HCT116 (cell line): Measurements from ENCODE around the gene ZYG11B. TPM values are rescaled to one million over a fixed set of nuclear protein-coding genes. Genes with fewer than 3 reads are reported as not detected.

ENCODE experiments used
- ATAC-seq: fragments of 200-7000 bp; cut with Tn5 transposase; 2 replicates; pipeline ENCODE4 v1.9.1; 2020; ENCODE audit warnings: mild to moderate bottlenecking, moderate library complexity
- BruUV-seq: library from RNA; stranded (reverse); fragments of 400-500 nt; replicated peaks from 2 replicates; lab custom pipeline; 2021; lab: Mats Ljungman, UMichigan
- CTCF ChIA-PET: fragments of 300-600 bp; sonication (Branson Sonifier 250); formaldehyde crosslinking; loops from one replicate; lab custom pipeline; 2021; ENCODE audit warnings: antibody characterized with exemption; lab: Charles Lee
- POLR2A ChIA-PET: fragments of 300-600, 350-600 bp; sonication (Branson Sonifier 250); formaldehyde crosslinking; loops from one replicate; lab custom pipeline; 2021; ENCODE audit warnings: antibody characterized with exemption; lab: Charles Lee
- RAD21 ChIA-PET, 2 experiments: fragments of 300-600 bp; sonication (Branson Sonifier 250); formaldehyde crosslinking; loops; one replicate each; lab custom pipeline; 2023; ENCODE audit warnings: low total read pairs in 2 of 2; ENCODE audit not compliant: uncharacterized antibody in 2 of 2, unreplicated experiment in 2 of 2, low non-redundant PET in 1 of 2; lab: Charles Lee
- DNase-seq: peaks from one replicate; pipeline ENCODE4 v3.0.0-alpha.2; 2010; ENCODE audit warnings: low read depth, low spot score
- H2AFZ ChIP-seq: fragments of 200-600 bp; shearing (Covaris generic), sonication (generic); 2 replicates; pipeline ENCODE4 v1.6.1; 2017; ENCODE audit warnings: low read depth, mixed run types, mixed read lengths, antibody characterized with exemption, low read length; ENCODE audit not compliant: poor library complexity, severe bottlenecking
- H3K27ac ChIP-seq: 2 replicates; pipeline ENCODE4 v1.5.1; 2012; ENCODE audit warnings: low read depth, low read length
- H3K27me3 ChIP-seq: fragments of 200-600 bp; sonication (generic); 2 replicates; pipeline ENCODE4 v1.6.1; 2016; ENCODE audit warnings: mixed run types, low read length, mixed read lengths; ENCODE audit not compliant: insufficient read depth
- H3K36me3 ChIP-seq, 2 experiments: fragments of 200-500 bp in 1 of 2; fragments of 200-600 bp in 1 of 2; sonication (Bioruptor generic) in 1 of 2; sonication (generic) in 1 of 2; 2 replicates each; pipeline versions ENCODE4 v1.5.1 to v1.6.1; 2014 to 2016; ENCODE audit warnings: low read length in 2 of 2, inconsistent platforms in 1 of 2, mixed read lengths in 1 of 2, mixed run types in 1 of 2; ENCODE audit not compliant: insufficient read depth in 2 of 2, control insufficient read depth in 1 of 2
- H3K4me1 ChIP-seq, 2 experiments: fragments of 200-600 bp in 1 of 2; sonication (generic) in 1 of 2; 2 replicates each; pipeline versions ENCODE4 v1.5.1 to v1.6.1; 2012 to 2017; ENCODE audit warnings: low read length in 2 of 2, inconsistent platforms in 1 of 2, mild to moderate bottlenecking in 1 of 2, mixed read lengths in 1 of 2, mixed run types in 1 of 2, moderate library complexity in 1 of 2; ENCODE audit not compliant: insufficient read depth in 2 of 2, control insufficient read depth in 1 of 2
- H3K4me2 ChIP-seq: fragments of 200-600 bp; sonication (generic); 2 replicates; pipeline ENCODE4 v1.6.1; 2017; ENCODE audit warnings: mixed run types, low read length, mixed read lengths
- H3K4me3 ChIP-seq, 2 experiments: fragments of 200-600 bp in 1 of 2; sonication (generic) in 1 of 2; replicated peaks in 1 of 2; 2 replicates each; pipeline ENCODE4 v1.5.1; 2011 to 2016; ENCODE audit warnings: low read length in 2 of 2, control low read depth in 1 of 2, low read depth in 1 of 2, mild to moderate bottlenecking in 1 of 2, mixed read lengths in 1 of 2, mixed run types in 1 of 2
- H3K79me2 ChIP-seq: fragments of 200-600 bp; sonication (generic); 2 replicates; pipeline ENCODE4 v1.6.1; 2017; ENCODE audit warnings: mild to moderate bottlenecking, mixed run types, low read length, moderate library complexity, mixed read lengths; ENCODE audit not compliant: insufficient read depth
- H3K9ac ChIP-seq: fragments of 200-600 bp; sonication (generic); 2 replicates; pipeline ENCODE4 v1.6.1; 2016; ENCODE audit warnings: low read length, mixed read lengths
- H3K9me2 ChIP-seq: fragments of 200-600 bp; sonication (generic), shearing (Covaris generic); 2 replicates; pipeline ENCODE4 v1.6.1; 2017; ENCODE audit warnings: mixed run types, mild to moderate bottlenecking, moderate library complexity; ENCODE audit not compliant: insufficient read depth
- H3K9me3 ChIP-seq, 2 experiments: fragments of 200-500 bp in 1 of 2; fragments of 200-600 bp in 1 of 2; sonication (Bioruptor generic) in 1 of 2; sonication (generic) in 1 of 2; 2 replicates each; pipeline ENCODE4 v1.6.1; 2014 to 2017; ENCODE audit warnings: low read length in 2 of 2, mixed read lengths in 2 of 2, inconsistent platforms in 1 of 2, low read depth in 1 of 2, mild to moderate bottlenecking in 1 of 2, mixed run types in 1 of 2, moderate library complexity in 1 of 2; ENCODE audit not compliant: control insufficient read depth in 1 of 2, insufficient read depth in 1 of 2
- H4K20me1 ChIP-seq: fragments of 200-600 bp; sonication (generic), shearing (Covaris generic); 2 replicates; pipeline ENCODE4 v1.6.1; 2017; ENCODE audit warnings: mixed run types, mild to moderate bottlenecking, moderate library complexity; ENCODE audit not compliant: insufficient read depth
- ATF3 ChIP-seq: IDR thresholded peaks from 2 replicates; pipeline ENCODE4 v1.6.1; 2012
- CBX3 ChIP-seq: IDR thresholded peaks from 2 replicates; pipeline ENCODE4 v1.6.1; 2012; ENCODE audit warnings: low read depth
- EGR1 ChIP-seq: IDR thresholded peaks from 2 replicates; pipeline ENCODE4 v1.6.1; 2012; ENCODE audit warnings: low read depth
- ELF1 ChIP-seq: IDR thresholded peaks from 2 replicates; pipeline ENCODE4 v1.6.1; 2012; ENCODE audit warnings: low read depth, borderline replicate concordance
- EZH2 ChIP-seq: fragments of 200-600 bp; sonication (generic); IDR thresholded peaks from 2 replicates; pipeline ENCODE4 v1.6.1; 2017; ENCODE audit warnings: antibody characterized with exemption, mixed run types
- EZH2phosphoT487 ChIP-seq: fragments of 200-600 bp; IDR thresholded peaks from 2 replicates; pipeline ENCODE4 v1.6.1; 2018; ENCODE audit warnings: antibody characterized with exemption, borderline replicate concordance
- FOSL1 ChIP-seq: IDR thresholded peaks from 2 replicates; pipeline ENCODE4 v1.6.1; 2012; ENCODE audit warnings: low read depth
- JUND ChIP-seq: IDR thresholded peaks from 2 replicates; pipeline ENCODE4 v1.6.1; 2012
- RAD21 ChIP-seq: IDR thresholded peaks from 2 replicates; pipeline ENCODE4 v1.6.1; 2012; ENCODE audit warnings: low read depth, mild to moderate bottlenecking
- REST ChIP-seq: IDR thresholded peaks from 2 replicates; pipeline ENCODE4 v1.6.1; 2012; ENCODE audit warnings: low read depth
- SIN3A ChIP-seq: IDR thresholded peaks from 2 replicates; pipeline ENCODE4 v1.6.1; 2012; ENCODE audit warnings: low read depth
- SRF ChIP-seq: IDR thresholded peaks from 2 replicates; pipeline ENCODE4 v1.6.1; 2012; ENCODE audit warnings: low read depth
- ZNF274 ChIP-seq: fragments of 200-500 bp; sonication (Bioruptor generic); IDR thresholded peaks from 2 replicates; pipeline ENCODE4 v1.6.1; 2014; ENCODE audit warnings: mild to moderate bottlenecking, low read depth, low read length, inconsistent platforms
- intact Hi-C: fragments of 100-400 bp; cut with micrococcal nuclease; formaldehyde crosslinking; loops from 2 replicates; pipeline ENCODE4 v1.10.0; 2022
- total RNA-seq: library from RNA; stranded (reverse); gene quantifications from one replicate; pipeline ENCODE4 v1.2.1, GENCODE V29; 2021; ENCODE audit not compliant: unreplicated experiment

ZYG11B gene
- total RNA-seq, 1 experiment from 2014 or later = 20.7 TPM

GRCh38 chr1:52706136-52706670 lies 20.1 kb upstream of the ZYG11B start:
- Histone ChIP-seq H3K9me2 (no peaks in the 10 kb centered on the region), H2AFZ (no peak overlapping the region), H3K27me3 (no peaks in the 10 kb centered on the region), H3K9ac (no peak overlapping the region), H3K36me3 (no peaks in the 10 kb centered on the region), H3K4me1 (peaks cover 8 to 33% of the 10 kb centered on the region in 2 experiments), H3K79me2 (no peaks in the 10 kb centered on the region), H3K4me3 (no peak overlapping the region), H3K27ac (no peak overlapping the region), H3K4me2 (no peak overlapping the region), H4K20me1 (no peaks in the 10 kb centered on the region), H3K9me3 (no peaks in the 10 kb centered on the region)
- CTCF ChIA-PET = no interaction called here
- ATAC-seq (no peak), DNase-seq (no peak)
- POLR2A ChIA-PET = no interaction called here
- no peak for TF ChIP-seq RAD21
- TF ChIP-seq JUND = no peak
- RAD21 ChIA-PET = no interaction called here
- intact Hi-C loops = loop anchor here (10.0 kb wide), 1 partner anchor 119 kb away; no protein-coding TSS in a partner anchor
- no TSS peak for BruUV-seq

- H3K27ac ChIP-seq = no peak overlapping the region
- ChIA-PET POLR2A (no interaction called here), CTCF (no interaction called here), RAD21 (no interaction called here)
- no peak overlapping the region for H3K4me3 ChIP-seq
- DNase-seq (no peak), ATAC-seq (no peak)
- no TSS peak for BruUV-seq
- H3K4me2 ChIP-seq = 0 out of 2 replicates have a peak overlapping the region, but pooled peaks have one; percentile 6
- no peaks in the 10 kb centered on the region for H3K27me3 ChIP-seq
- H4K20me1 ChIP-seq = no peaks in the 10 kb centered on the region
- no peaks in the 10 kb centered on the region for H3K9me3 ChIP-seq
- no peaks in the 10 kb centered on the region for H3K79me2 ChIP-seq
- intact Hi-C loops = loop anchor here (10.0 kb wide), 1 partner anchor 118 kb away; no protein-coding TSS in a partner anchor
- H3K9me2 ChIP-seq = no peaks in the 10 kb centered on the region
- no peak overlapping the region for H2AFZ ChIP-seq
- H3K9ac ChIP-seq = no peak overlapping the region
- peaks cover 8 to 32% of the 10 kb centered on the region in 2 experiments for H3K4me1 ChIP-seq
- no peaks in the 10 kb centered on the region for H3K36me3 ChIP-seq
- TF ChIP-seq ZNF274 (no peak), EGR1 (no peak), EZH2phosphoT487 (no peak), ELF1 (no peak), FOSL1 (no peak), RAD21 (no peak), REST (no peak), CBX3 (no peak), ATF3 (no peak), EZH2 (no peak), SIN3A (no peak), SRF (no peak)
Observed at GRCh38 chr1:52706941-52707926, 19.0 kb upstream of the ZYG11B start.
